ENCODE measurements around the gene ITPRID2. TPM values are rescaled to one million over a fixed set of nuclear protein-coding genes. Genes with fewer than 3 reads are reported as not detected.

Gene ITPRID2
- total and polyA plus RNA-seq, 2 experiments from 2014 or later = 15.9 to 66.5 TPM

GRCh38 chr2:181887045-181887444, 4.5 kb upstream of the ITPRID2 start:
- DNase-seq (ENCODE audit: low read depth in 1 of 2, low spot score in 1 of 2) = no peak
- Histone ChIP-seq H3K27me3 (no peaks in the 10 kb centered on the region), H3K4me1 (ENCODE audit: low read depth) (peaks cover 17% of the 10 kb centered on the region), H3K27ac (no peak overlapping the region), H3K4me3 (no peak overlapping the region), H3K36me3 (no peaks in the 10 kb centered on the region), H3K9me3 (ENCODE audit: low read depth) (no peaks in the 10 kb centered on the region)
- TF ChIP-seq, protein P1, sequence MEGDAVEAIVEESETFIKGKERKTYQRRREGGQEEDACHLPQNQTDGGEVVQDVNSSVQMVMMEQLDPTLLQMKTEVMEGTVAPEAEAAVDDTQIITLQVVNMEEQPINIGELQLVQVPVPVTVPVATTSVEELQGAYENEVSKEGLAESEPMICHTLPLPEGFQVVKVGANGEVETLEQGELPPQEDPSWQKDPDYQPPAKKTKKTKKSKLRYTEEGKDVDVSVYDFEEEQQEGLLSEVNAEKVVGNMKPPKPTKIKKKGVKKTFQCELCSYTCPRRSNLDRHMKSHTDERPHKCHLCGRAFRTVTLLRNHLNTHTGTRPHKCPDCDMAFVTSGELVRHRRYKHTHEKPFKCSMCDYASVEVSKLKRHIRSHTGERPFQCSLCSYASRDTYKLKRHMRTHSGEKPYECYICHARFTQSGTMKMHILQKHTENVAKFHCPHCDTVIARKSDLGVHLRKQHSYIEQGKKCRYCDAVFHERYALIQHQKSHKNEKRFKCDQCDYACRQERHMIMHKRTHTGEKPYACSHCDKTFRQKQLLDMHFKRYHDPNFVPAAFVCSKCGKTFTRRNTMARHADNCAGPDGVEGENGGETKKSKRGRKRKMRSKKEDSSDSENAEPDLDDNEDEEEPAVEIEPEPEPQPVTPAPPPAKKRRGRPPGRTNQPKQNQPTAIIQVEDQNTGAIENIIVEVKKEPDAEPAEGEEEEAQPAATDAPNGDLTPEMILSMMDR (IDR thresholded peaks at IDR 0.05; ENCODE audit: low read depth, low read length) = no peak

DNA sequence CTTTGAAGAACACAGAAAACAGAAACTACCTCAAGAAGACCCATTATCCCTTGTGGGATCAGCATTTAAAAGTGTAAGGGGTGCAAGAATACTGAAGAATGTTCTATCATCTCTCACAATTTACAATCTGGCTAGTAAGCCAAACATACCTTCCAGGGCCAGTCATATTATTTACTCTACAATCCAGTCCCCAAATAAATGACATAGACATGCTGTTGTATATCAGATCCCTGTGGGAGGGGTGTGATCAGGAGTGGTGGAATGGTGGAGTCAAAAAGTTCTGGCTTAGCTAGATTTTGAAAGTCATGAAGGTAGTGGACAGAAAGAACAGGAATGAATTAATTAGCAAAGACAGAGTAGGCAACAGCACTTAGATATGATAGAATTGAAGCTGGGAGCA, 1.8 kb upstream of the ITPRID2 start:
- TF ChIP-seq, protein P1 (IDR thresholded peaks at IDR 0.05; ENCODE audit: low read depth, low read length) = no peak

GRCh38 chr2:181890271-181890670, 1.3 kb upstream of the ITPRID2 start:
- DNase-seq (ENCODE audit: low read depth in 1 of 2, low spot score in 1 of 2) = no peak
- no peaks in the 10 kb centered on the region for H3K27me3 ChIP-seq
- TF ChIP-seq, protein P1 (IDR thresholded peaks at IDR 0.05; ENCODE audit: low read depth, low read length) = no peak

More for the DNA sequence above, 1.8 kb upstream of the ITPRID2 start:
- Histone ChIP-seq H3K4me3 (no peak overlapping the region), H3K36me3 (no peaks in the 10 kb centered on the region), H3K27ac (no peak overlapping the region), H3K9me3 (ENCODE audit: low read depth) (no peaks in the 10 kb centered on the region), H3K27me3 (no peaks in the 10 kb centered on the region), H3K4me1 (ENCODE audit: low read depth) (peaks cover 26% of the 10 kb centered on the region)
- DNase-seq (ENCODE audit: low read depth in 1 of 2, low spot score in 1 of 2) = no peak

DNA sequence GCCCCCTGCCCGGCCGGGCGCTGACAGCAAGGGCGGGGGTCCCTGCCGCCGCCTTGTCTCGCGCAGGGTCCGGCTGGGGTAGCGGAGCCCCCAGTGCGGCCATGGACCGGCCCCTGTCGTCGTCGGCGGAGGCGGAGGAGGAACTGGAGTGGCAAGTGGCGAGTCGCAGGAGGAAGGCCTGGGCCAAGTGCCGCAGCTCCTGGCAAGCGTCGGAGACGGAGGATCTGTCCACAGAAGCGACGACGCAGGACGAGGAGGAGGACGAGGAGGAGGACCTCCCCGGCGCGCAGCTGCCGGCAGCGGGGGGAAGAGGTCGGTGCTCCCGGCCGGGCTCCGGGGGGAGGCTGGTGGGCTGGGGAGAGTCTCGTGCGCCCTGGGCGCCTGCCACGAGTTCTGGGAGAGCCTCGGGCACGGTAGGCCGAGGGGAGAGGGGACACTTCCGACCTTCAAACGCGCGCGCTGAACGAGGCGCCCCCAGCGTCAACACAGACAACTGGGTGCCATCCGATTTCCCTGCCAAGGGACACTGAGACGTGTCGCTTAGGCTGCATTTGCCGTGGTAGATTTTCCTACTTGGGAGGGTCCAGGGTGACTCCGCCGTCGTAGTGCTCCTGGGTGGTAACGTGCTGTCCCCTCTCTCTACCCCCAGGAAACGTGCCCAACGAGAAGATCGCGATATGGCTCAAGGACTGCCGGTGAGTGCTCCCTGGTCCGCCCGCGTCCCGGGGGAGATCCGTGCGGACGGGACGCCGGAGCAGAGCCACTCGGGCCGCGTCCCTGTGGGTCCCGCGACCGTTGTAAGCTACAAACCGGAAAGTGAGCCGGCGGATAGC, 652 bp downstream of the ITPRID2 start:
- peak; percentile 72 for DNase-seq (ENCODE audit: low read depth in 1 of 2, low spot score in 1 of 2)
- Histone ChIP-seq H3K4me3 (peak overlapping the region; percentile 67), H3K9me3 (ENCODE audit: low read depth) (no peaks in the 10 kb centered on the region), H3K4me1 (ENCODE audit: low read depth) (peaks cover 35% of the 10 kb centered on the region), H3K27me3 (no peaks in the 10 kb centered on the region), H3K27ac (peak overlapping the region; percentile 88), H3K36me3 (no peaks in the 10 kb centered on the region)
- TF ChIP-seq, protein P1 (IDR thresholded peaks at IDR 0.05; ENCODE audit: low read depth, low read length) = peak; percentile 17

More at GRCh38 chr2:181890271-181890670, 1.3 kb upstream of the ITPRID2 start:
- peaks cover 24% of the 10 kb centered on the region for H3K4me1 ChIP-seq (ENCODE audit: low read depth)
- H3K4me3 ChIP-seq = no peak overlapping the region
- H3K36me3 ChIP-seq = no peaks in the 10 kb centered on the region
- H3K27ac ChIP-seq = no peak overlapping the region
- H3K9me3 ChIP-seq (ENCODE audit: low read depth) = no peaks in the 10 kb centered on the region

- Histone ChIP-seq H3K27ac (peak overlapping the region; percentile 88), H3K9me3 (ENCODE audit: low read depth) (no peaks in the 10 kb centered on the region), H3K27me3 (no peaks in the 10 kb centered on the region), H3K4me3 (peak overlapping the region; percentile 67), H3K4me1 (ENCODE audit: low read depth) (peaks cover 35% of the 10 kb centered on the region), H3K36me3 (peaks cover 5% of the 10 kb centered on the region)
- peak in 1 of 2 donors; percentile 60 for DNase-seq (ENCODE audit: low read depth in 1 of 2, low spot score in 1 of 2)
- TF ChIP-seq, protein P1 (IDR thresholded peaks at IDR 0.05; ENCODE audit: low read depth, low read length) = no peak
These were observed 1.4 kb downstream of the ITPRID2 start for GRCh38 chr2:181892799-181893435.

Measured in cardiac muscle cell (in vitro differentiated cells and primary cell).